ENCODE data around the gene RPS6KC1. TPM values are rescaled to one million over a fixed set of nuclear protein-coding genes. Genes with fewer than 3 reads are reported as not detected.
"Not testable (repeated sequence)": the region's sequence is repeated elsewhere in the genome, so short reads cannot be mapped to it uniquely, and the experiment has no call there.

The RPS6KC1 gene
- total and polyA plus RNA-seq, 2 donors (not counting 1 experiment from before 2014, with no cell fraction given) = 2.4 to 19.0 TPM

GRCh38 chr1:213095467-213095866 lies 44.4 kb downstream of the RPS6KC1 start:
- peaks cover 0 to 4% of the 10 kb centered on the region in 2 experiments for H3K36me3 ChIP-seq (replicated peaks in 1 of 2; ENCODE audit: control extremely low read depth in 1 of 2, control insufficient read depth in 1 of 2, extremely low read depth in 1 of 2, insufficient read depth in 2 of 2, low read length in 1 of 2)
- no peak overlapping the region for H3K27ac Mint-ChIP-seq
- H4K20me1 ChIP-seq (ENCODE audit: control insufficient read depth, insufficient read depth, low read length, poor library complexity, severe bottlenecking) = no peaks in the 10 kb centered on the region
- H3K27ac ChIP-seq (ENCODE audit: low read length in 2 of 2) = no peak overlapping the region
- no peaks in the 10 kb centered on the region for H3K27me3 ChIP-seq (replicated peaks in 1 of 4; ENCODE audit: control extremely low read depth in 1 of 4, control insufficient read depth in 3 of 4, insufficient read depth in 4 of 4, low read length in 3 of 4)
- no peaks in the 10 kb centered on the region for H3K79me2 ChIP-seq (ENCODE audit: control insufficient read depth, insufficient read depth, low read length)
- no peak overlapping the region for H3K4me3 Mint-ChIP-seq
- no peak overlapping the region for H3K4me3 ChIP-seq (ENCODE audit: control extremely low read depth in 1 of 5, extremely low read depth in 1 of 5, insufficient read depth in 1 of 5, low read depth in 2 of 5, low read length in 4 of 5)
- no peak overlapping the region for H2AFZ ChIP-seq (ENCODE audit: insufficient read depth, low read depth, low read length, poor library complexity, severe bottlenecking)
- no CpG with 5 or more reads among the region's 1 CpG for WGBS (ENCODE audit: insufficient coverage)
- H3K27me3 Mint-ChIP-seq = no peaks in the 10 kb centered on the region
- ChIA-PET POLR2A (no interaction called here), CTCF (interaction anchor here (0.7 kb wide), 1 partner anchor 28 kb away, joined by 3 read pairs; no protein-coding TSS in a partner anchor)
- DNase-seq (no peak), ATAC-seq (ENCODE audit: low read depth) (no peak)
- TF ChIP-seq EZH2 (IDR thresholded peaks at IDR 0.05; ENCODE audit: borderline replicate concordance, insufficient read depth, low read depth, low read length, poor library complexity, severe bottlenecking) (no peak), CTCF (IDR thresholded peaks at IDR 0.05) (no peak)
- no peaks in the 10 kb centered on the region for H3K4me1 ChIP-seq (ENCODE audit: control insufficient read depth in 2 of 2, insufficient read depth in 2 of 2, low read length in 2 of 2)
- peaks cover 0 to 4% (median 0%) of the 10 kb centered on the region in 3 donors for H3K9me3 ChIP-seq (ENCODE audit: control extremely low read depth in 1 of 3, control insufficient read depth in 2 of 3, insufficient read depth in 1 of 3, low read length in 2 of 3)
- intact Hi-C loops (cut with micrococcal nuclease) = no loop called here
- H3K4me1 Mint-ChIP-seq = no peaks in the 10 kb centered on the region
- no peak overlapping the region for H3K4me2 ChIP-seq (replicated peaks; ENCODE audit: low read depth, low read length, poor library complexity, severe bottlenecking)
- H3K9ac ChIP-seq (ENCODE audit: low read length) = no peak overlapping the region
- H3K9me3 Mint-ChIP-seq (ENCODE audit: insufficient read depth) = peaks cover 6% of the 10 kb centered on the region

GRCh38 chr1:213099682-213100399 lies 48.8 kb downstream of the RPS6KC1 start:
- WGBS (ENCODE audit: insufficient coverage) = no CpG with 5 or more reads among the region's 4 CpGs
- DNase-seq = no peak
- no peak for ATAC-seq (ENCODE audit: low read depth)
- no peak for TF ChIP-seq EZH2 (IDR thresholded peaks at IDR 0.05; ENCODE audit: borderline replicate concordance, insufficient read depth, low read depth, low read length, poor library complexity, severe bottlenecking)
- no peak for TF ChIP-seq CTCF (IDR thresholded peaks at IDR 0.05)
- ChIA-PET POLR2A (no interaction called here), CTCF (no interaction called here)
- H4K20me1 ChIP-seq (ENCODE audit: control insufficient read depth, insufficient read depth, low read length, poor library complexity, severe bottlenecking) = no peaks in the 10 kb centered on the region
- no peak overlapping the region for H3K9ac ChIP-seq (ENCODE audit: low read length)
- intact Hi-C loops (cut with micrococcal nuclease) = no loop called here
- no peak overlapping the region for H3K27ac ChIP-seq (ENCODE audit: low read length in 2 of 2)
- Mint-ChIP-seq H3K9me3 (ENCODE audit: insufficient read depth) (peaks cover 8% of the 10 kb centered on the region), H3K4me1 (peaks cover 14% of the 10 kb centered on the region), H3K27me3 (no peaks in the 10 kb centered on the region), H3K27ac (no peak overlapping the region), H3K4me3 (no peak overlapping the region)
- no peak overlapping the region for H3K4me2 ChIP-seq (replicated peaks; ENCODE audit: low read depth, low read length, poor library complexity, severe bottlenecking)
- peaks cover 0 to 4% (median 0%) of the 10 kb centered on the region in 3 donors for H3K9me3 ChIP-seq (ENCODE audit: control extremely low read depth in 1 of 3, control insufficient read depth in 2 of 3, insufficient read depth in 1 of 3, low read length in 2 of 3)
- no peaks in the 10 kb centered on the region for H3K79me2 ChIP-seq (ENCODE audit: control insufficient read depth, insufficient read depth, low read length)
- peaks cover 0 to 5% of the 10 kb centered on the region in 2 donors for H3K4me1 ChIP-seq (ENCODE audit: control insufficient read depth in 2 of 2, insufficient read depth in 2 of 2, low read length in 2 of 2)
- no peak overlapping the region for H3K4me3 ChIP-seq (ENCODE audit: control extremely low read depth in 1 of 5, extremely low read depth in 1 of 5, insufficient read depth in 1 of 5, low read depth in 2 of 5, low read length in 4 of 5)
- no peaks in the 10 kb centered on the region for H3K27me3 ChIP-seq (replicated peaks in 1 of 4; ENCODE audit: control extremely low read depth in 1 of 4, control insufficient read depth in 3 of 4, insufficient read depth in 4 of 4, low read length in 3 of 4)
- no peak overlapping the region for H2AFZ ChIP-seq (ENCODE audit: insufficient read depth, low read depth, low read length, poor library complexity, severe bottlenecking)
- peaks cover 0 to 4% of the 10 kb centered on the region in 2 experiments for H3K36me3 ChIP-seq (replicated peaks in 1 of 2; ENCODE audit: control extremely low read depth in 1 of 2, control insufficient read depth in 1 of 2, extremely low read depth in 1 of 2, insufficient read depth in 2 of 2, low read length in 1 of 2)

GRCh38 chr1:213100565-213100964 lies 49.5 kb downstream of the RPS6KC1 start:
- CTCF ChIA-PET; H2AFZ ChIP-seq (ENCODE audit: insufficient read depth, low read depth, low read length, poor library complexity, severe bottlenecking): not testable (repeated sequence)
- WGBS (ENCODE audit: insufficient coverage) = 100% methylated on average over 2 of the region's 4 CpGs

More at GRCh38 chr1:213100565-213100964, 49.5 kb downstream of the RPS6KC1 start:
- H3K27me3 ChIP-seq (replicated peaks in 1 of 4; ENCODE audit: control extremely low read depth in 1 of 4, control insufficient read depth in 3 of 4, insufficient read depth in 4 of 4, low read length in 3 of 4); ATAC-seq (ENCODE audit: low read depth); intact Hi-C loops (cut with micrococcal nuclease); H3K9me3 ChIP-seq (ENCODE audit: control extremely low read depth in 1 of 3, control insufficient read depth in 2 of 3, insufficient read depth in 1 of 3, low read length in 2 of 3); H3K4me1 ChIP-seq (ENCODE audit: control insufficient read depth in 2 of 2, insufficient read depth in 2 of 2, low read length in 2 of 2); H3K27ac Mint-ChIP-seq; H3K9me3 Mint-ChIP-seq (ENCODE audit: insufficient read depth); H3K4me3 ChIP-seq (ENCODE audit: control extremely low read depth in 1 of 5, extremely low read depth in 1 of 5, insufficient read depth in 1 of 5, low read depth in 2 of 5, low read length in 4 of 5); H3K9ac ChIP-seq (ENCODE audit: low read length); H3K36me3 ChIP-seq (replicated peaks in 1 of 2; ENCODE audit: control extremely low read depth in 1 of 2, control insufficient read depth in 1 of 2, extremely low read depth in 1 of 2, insufficient read depth in 2 of 2, low read length in 1 of 2); H4K20me1 ChIP-seq (ENCODE audit: control insufficient read depth, insufficient read depth, low read length, poor library complexity, severe bottlenecking); H3K27ac ChIP-seq (ENCODE audit: low read length in 2 of 2); DNase-seq; POLR2A ChIA-PET; H3K4me2 ChIP-seq (replicated peaks; ENCODE audit: low read depth, low read length, poor library complexity, severe bottlenecking); H3K79me2 ChIP-seq (ENCODE audit: control insufficient read depth, insufficient read depth, low read length); H3K27me3 Mint-ChIP-seq; H3K4me3 Mint-ChIP-seq: not testable (repeated sequence)
- H3K4me1 Mint-ChIP-seq = peaks cover 15% of the 10 kb centered on the region
